CD8-positive, alpha-beta memory T cell (primary cell): ENCODE results near the gene SRSF2. TPM values are rescaled to one million over a fixed set of nuclear protein-coding genes. Genes with fewer than 3 reads are reported as not detected.

Source experiments
- CTCF ChIA-PET: fragments of 350-600 bp; sonication (Branson Sonifier 250); formaldehyde crosslinking; loops from one replicate; lab custom pipeline; 2021; ENCODE audit warnings: antibody characterized with exemption; lab: Charles Lee
- POLR2A ChIA-PET: fragments of 350-600 bp; sonication (Branson Sonifier 250); formaldehyde crosslinking; loops from one replicate; lab custom pipeline; 2021; ENCODE audit warnings: antibody characterized with exemption; lab: Charles Lee
- DNase-seq, 5 donors: peaks; one replicate each; pipeline versions ENCODE4 v3.0.0 to v3.0.0-alpha.2; 2020 to 2022; ENCODE audit warnings: mixed read lengths in 1 of 5
- H3K27ac ChIP-seq: one replicate; pipeline ENCODE4 v1.7.0; 2013; ENCODE audit warnings: low read depth, mild to moderate bottlenecking, low read length, moderate library complexity
- H3K27me3 ChIP-seq: 2 replicates; pipeline ENCODE4 v1.7.0; 2013; ENCODE audit warnings: low read length, mild to moderate bottlenecking; ENCODE audit not compliant: insufficient read depth, poor library complexity, severe bottlenecking
- H3K36me3 ChIP-seq: 2 replicates; pipeline ENCODE4 v1.7.0; 2013; ENCODE audit warnings: mild to moderate bottlenecking, low read length, moderate library complexity; ENCODE audit not compliant: insufficient read depth
- H3K4me1 ChIP-seq: 2 replicates; pipeline ENCODE4 v1.7.0; 2013; ENCODE audit warnings: mild to moderate bottlenecking, low read length, moderate library complexity; ENCODE audit not compliant: insufficient read depth
- H3K4me3 ChIP-seq: 2 replicates; pipeline ENCODE4 v1.7.0; 2013; ENCODE audit warnings: mild to moderate bottlenecking, low read length
- H3K9me3 ChIP-seq: 2 replicates; pipeline ENCODE4 v1.7.0; 2013; ENCODE audit warnings: mild to moderate bottlenecking, low read length
- H3K27ac Mint-ChIP-seq, 8 donors: one replicate each; pipeline ENCODE4 v1.8.0; 2020 to 2021; ENCODE audit warnings: mixed read lengths in 8 of 8, mild to moderate bottlenecking in 6 of 8, inconsistent platforms in 3 of 8, moderate library complexity in 3 of 8
- H3K27me3 Mint-ChIP-seq, 2 donors: one replicate each; pipeline ENCODE4 v1.8.0; 2020 to 2021; ENCODE audit warnings: mixed read lengths in 2 of 2, mild to moderate bottlenecking in 1 of 2, moderate library complexity in 1 of 2
- H3K36me3 Mint-ChIP-seq, 3 donors: one replicate each; pipeline ENCODE4 v1.8.0; 2020 to 2021; ENCODE audit warnings: mixed read lengths in 3 of 3, inconsistent platforms in 1 of 3, mild to moderate bottlenecking in 1 of 3
- H3K4me1 Mint-ChIP-seq, 3 donors: one replicate each; pipeline ENCODE4 v1.8.0; 2020 to 2021; ENCODE audit warnings: mixed read lengths in 3 of 3, inconsistent platforms in 1 of 3, mild to moderate bottlenecking in 1 of 3
- H3K4me3 Mint-ChIP-seq, 7 donors: one replicate each; pipeline ENCODE4 v1.8.0; 2020 to 2021; ENCODE audit warnings: mixed read lengths in 7 of 7, mild to moderate bottlenecking in 6 of 7, moderate library complexity in 4 of 7, inconsistent platforms in 2 of 7
- H3K9me3 Mint-ChIP-seq, 5 donors: one replicate each; pipeline ENCODE4 v1.8.0; 2020 to 2022; ENCODE audit warnings: mixed read lengths in 5 of 5, mild to moderate bottlenecking in 3 of 5, moderate library complexity in 2 of 5, inconsistent platforms in 1 of 5
- polyA plus RNA-seq: library from polyadenylated mRNA; unstranded; fragments of 300-500 nt; fragmentation: Illumina TruSeq; gene quantifications from one replicate; pipeline ENCODE4 v1.2.3, GENCODE V29; 2021
- total RNA-seq, 2 experiments: library from RNA; stranded (reverse); gene quantifications; one replicate each; pipeline ENCODE4 v1.2.3, GENCODE V29; 2021

SRSF2 gene
- total RNA-seq (100 to 1,000 TPM; 626 to 630 TPM), polyA plus RNA-seq (111 TPM)

- Histone ChIP-seq H3K36me3 (peaks cover 38% of the 10 kb centered on the region), H3K4me1 (peaks cover 61% of the 10 kb centered on the region), H3K9me3 (no peaks in the 10 kb centered on the region), H3K27ac (peak within 1 kb of the TSS; percentile 95), H3K27me3 (no peaks in the 10 kb centered on the region), H3K4me3 (peak within 1 kb of the TSS; percentile 94)
- peak; percentile 98 to 100 (median 99) for DNase-seq
- Mint-ChIP-seq H3K27me3 (no peaks in the 10 kb centered on the region), H3K27ac (peak within 1 kb of the TSS; percentile 99 to 100 (median 99)), H3K9me3 (no peaks in the 10 kb centered on the region), H3K36me3 (peaks cover 24 to 73% (median 31%) of the 10 kb centered on the region in 3 donors), H3K4me1 (peaks cover 56 to 75% (median 72%) of the 10 kb centered on the region in 3 donors), H3K4me3 (peak within 1 kb of the TSS; percentile 85 to 98 (median 97))
- POLR2A ChIA-PET = interaction anchor here (0.6 to 5.5 kb wide), 13 partner anchors 10 to 1771 kb away, joined by 3 to 112 read pairs (median 8); partner anchors contain the start of genes JMJD6 and METTL23
- CTCF ChIA-PET = interaction anchor here (0.8 to 2.8 kb wide), 5 partner anchors 10 to 214 kb away, joined by 3 to 18 read pairs (median 3); partner anchors contain the start of genes JMJD6 and METTL23
Observed at GRCh38 chr17:76737082-76737675, at the start of gene SRSF2. SRSF2 (minus strand) TSS chr17:76737331; CDS start chr17:76737160, 171 bp downstream.

- CTCF ChIA-PET = no interaction called here
- Histone ChIP-seq H3K4me1 (no peaks in the 10 kb centered on the region), H3K9me3 (no peaks in the 10 kb centered on the region), H3K27ac (no peak overlapping the region), H3K36me3 (peaks cover 6% of the 10 kb centered on the region), H3K27me3 (no peaks in the 10 kb centered on the region), H3K4me3 (no peak overlapping the region)
- Mint-ChIP-seq H3K4me1 (peaks cover 0 to 1% (median 0%) of the 10 kb centered on the region in 3 donors), H3K27ac (peak overlapping the region in 2 of 8 donors; percentile 26 to 63), H3K4me3 (no peak overlapping the region), H3K36me3 (peaks cover 0 to 36% (median 4%) of the 10 kb centered on the region in 3 donors), H3K9me3 (no peaks in the 10 kb centered on the region), H3K27me3 (no peaks in the 10 kb centered on the region)
- DNase-seq = no peak
- POLR2A ChIA-PET = no interaction called here
Observed at GRCh38 chr17:76784926-76785325, 47.8 kb upstream of the SRSF2 start.

GRCh38 chr17:76783146-76783545 lies 46.0 kb upstream of the SRSF2 start:
- peaks cover 5 to 47% (median 10%) of the 10 kb centered on the region in 3 donors for H3K36me3 Mint-ChIP-seq
- peaks cover 8% of the 10 kb centered on the region for H3K36me3 ChIP-seq
- H3K9me3 ChIP-seq = no peaks in the 10 kb centered on the region
- no peak overlapping the region for H3K27ac Mint-ChIP-seq
- H3K27ac ChIP-seq = no peak overlapping the region
- H3K4me3 Mint-ChIP-seq = no peak overlapping the region
- H3K9me3 Mint-ChIP-seq = no peaks in the 10 kb centered on the region
- POLR2A ChIA-PET = no interaction called here
- H3K4me1 ChIP-seq = no peaks in the 10 kb centered on the region
- peaks cover 0 to 1% (median 0%) of the 10 kb centered on the region in 3 donors for H3K4me1 Mint-ChIP-seq
- no peaks in the 10 kb centered on the region for H3K27me3 ChIP-seq
- CTCF ChIA-PET = no interaction called here
- H3K27me3 Mint-ChIP-seq = no peaks in the 10 kb centered on the region
- no peak overlapping the region for H3K4me3 ChIP-seq
- no peak for DNase-seq

- no peak overlapping the region for H3K27ac Mint-ChIP-seq
- no peaks in the 10 kb centered on the region for H3K27me3 ChIP-seq
- POLR2A ChIA-PET = interaction anchor here (0.6 to 1.0 kb wide), 3 partner anchors 28 to 46 kb away, joined by 3 to 5 read pairs (median 3); no protein-coding TSS in a partner anchor
- no peaks in the 10 kb centered on the region for H3K9me3 ChIP-seq
- no peak overlapping the region for H3K27ac ChIP-seq
- no peaks in the 10 kb centered on the region for H3K27me3 Mint-ChIP-seq
- no peaks in the 10 kb centered on the region for H3K9me3 Mint-ChIP-seq
- no peak overlapping the region for H3K4me3 ChIP-seq
- H3K36me3 Mint-ChIP-seq = peaks cover 11 to 57% (median 12%) of the 10 kb centered on the region in 3 donors
- peaks cover 0 to 1% (median 0%) of the 10 kb centered on the region in 3 donors for H3K4me1 Mint-ChIP-seq
- no peak overlapping the region for H3K4me3 Mint-ChIP-seq
- no peak for DNase-seq
- CTCF ChIA-PET = no interaction called here
- no peaks in the 10 kb centered on the region for H3K4me1 ChIP-seq
- H3K36me3 ChIP-seq = peaks cover 13% of the 10 kb centered on the region
Observed at GRCh38 chr17:76781056-76781982, 44.2 kb upstream of the SRSF2 start.

- peaks cover 20% of the 10 kb centered on the region for H3K36me3 ChIP-seq
- no peak for DNase-seq
- Mint-ChIP-seq H3K4me3 (peak overlapping the region in 1 of 7 donors; percentile 59), H3K4me1 (peaks cover 23 to 35% (median 26%) of the 10 kb centered on the region in 3 donors), H3K36me3 (peaks cover 18 to 65% (median 19%) of the 10 kb centered on the region in 3 donors), H3K27ac (peak overlapping the region in 4 of 8 donors; percentile 8 to 99 (median 90)), H3K27me3 (no peaks in the 10 kb centered on the region), H3K9me3 (no peaks in the 10 kb centered on the region)
- no peak overlapping the region for H3K27ac ChIP-seq
- H3K4me1 ChIP-seq = peaks cover 13% of the 10 kb centered on the region
- no peaks in the 10 kb centered on the region for H3K9me3 ChIP-seq
- ChIA-PET POLR2A (no interaction called here), CTCF (interaction anchor here (0.6 kb wide), 1 partner anchor 22 kb away, joined by 4 read pairs; no protein-coding TSS in a partner anchor)
- no peak overlapping the region for H3K4me3 ChIP-seq
- no peaks in the 10 kb centered on the region for H3K27me3 ChIP-seq
Observed at GRCh38 chr17:76775021-76775600, 38.0 kb upstream of the SRSF2 start.

GRCh38 chr17:76772842-76773525 lies 35.9 kb upstream of the SRSF2 start:
- H3K27ac ChIP-seq = peak overlapping the region; percentile 61
- H3K9me3 Mint-ChIP-seq = no peaks in the 10 kb centered on the region
- peak; percentile 38 to 78 (median 61) for DNase-seq
- H3K9me3 ChIP-seq = no peaks in the 10 kb centered on the region
- peaks cover 23 to 35% (median 26%) of the 10 kb centered on the region in 3 donors for H3K4me1 Mint-ChIP-seq
- no peaks in the 10 kb centered on the region for H3K27me3 ChIP-seq
- peaks cover 13% of the 10 kb centered on the region for H3K4me1 ChIP-seq
- peak overlapping the region; percentile 92 to 99 (median 98) for H3K27ac Mint-ChIP-seq
- H3K27me3 Mint-ChIP-seq = no peaks in the 10 kb centered on the region
- H3K4me3 Mint-ChIP-seq = peak overlapping the region; percentile 60 to 89 (median 85)
- peaks cover 18 to 62% (median 20%) of the 10 kb centered on the region in 3 donors for H3K36me3 Mint-ChIP-seq
- ChIA-PET CTCF (interaction anchor here (0.8 to 1.3 kb wide), 5 partner anchors 20 to 364 kb away, joined by 3 to 13 read pairs (median 4); no protein-coding TSS in a partner anchor), POLR2A (interaction anchor here (0.6 to 1.9 kb wide), 6 partner anchors 21 to 265 kb away, joined by 3 to 14 read pairs (median 9); partner anchors contain the start of gene MFSD11)
- peaks cover 17% of the 10 kb centered on the region for H3K36me3 ChIP-seq
- H3K4me3 ChIP-seq = peak overlapping the region; percentile 26

GRCh38 chr17:76758570-76758969 lies 21.4 kb upstream of the SRSF2 start:
- Histone ChIP-seq H3K27me3 (no peaks in the 10 kb centered on the region), H3K36me3 (peaks cover 4% of the 10 kb centered on the region), H3K27ac (no peak overlapping the region), H3K4me1 (peaks cover 13% of the 10 kb centered on the region), H3K9me3 (no peaks in the 10 kb centered on the region), H3K4me3 (no peak overlapping the region)
- no peak for DNase-seq
- ChIA-PET POLR2A (no interaction called here), CTCF (no interaction called here)
- no peak overlapping the region for H3K27ac Mint-ChIP-seq
- H3K9me3 Mint-ChIP-seq = no peaks in the 10 kb centered on the region
- peaks cover 6 to 28% (median 7%) of the 10 kb centered on the region in 3 donors for H3K36me3 Mint-ChIP-seq
- no peak overlapping the region for H3K4me3 Mint-ChIP-seq
- H3K4me1 Mint-ChIP-seq = peaks cover 7 to 8% (median 7%) of the 10 kb centered on the region in 3 donors
- H3K27me3 Mint-ChIP-seq = no peaks in the 10 kb centered on the region
